WTC11 (cell line): ENCODE data around the gene AK5. TPM values are rescaled to one million over a fixed set of nuclear protein-coding genes. Genes with fewer than 3 reads are reported as not detected.

Experiments used
- ATAC-seq: fragments of 200-7000 bp; cut with Tn5 transposase; 2 replicates; pipeline ENCODE4 v1.10.0; 2021; ENCODE audit warnings: mild to moderate bottlenecking, moderate library complexity
- CTCF ChIA-PET: fragments of 300-600 bp; sonication (Branson Sonifier 250); formaldehyde crosslinking; loops from one replicate; lab custom pipeline; 2021; ENCODE audit warnings: antibody characterized with exemption; lab: Charles Lee
- POLR2A ChIA-PET: fragments of 350-600 bp; sonication (Branson Sonifier 250); formaldehyde crosslinking; loops from one replicate; lab custom pipeline; 2021; ENCODE audit warnings: antibody characterized with exemption; lab: Charles Lee
- DNase-seq: peaks from one replicate; pipeline ENCODE4 v3.0.0; 2021; ENCODE audit warnings: low spot score
- H3K27ac Mint-ChIP-seq: 2 replicates; pipeline ENCODE4 v1.8.0; 2021; ENCODE audit warnings: mixed read lengths
- H3K27me3 Mint-ChIP-seq: 2 replicates; pipeline ENCODE4 v1.8.0; 2021; ENCODE audit warnings: low read depth, mild to moderate bottlenecking, moderate library complexity, mixed read lengths
- H3K36me3 Mint-ChIP-seq: 2 replicates; pipeline ENCODE4 v1.8.0; 2021; ENCODE audit warnings: mixed read lengths
- H3K4me1 Mint-ChIP-seq: 2 replicates; pipeline ENCODE4 v1.8.0; 2022; ENCODE audit warnings: mixed read lengths
- H3K4me3 Mint-ChIP-seq: 2 replicates; pipeline ENCODE4 v1.8.0; 2021; ENCODE audit warnings: mild to moderate bottlenecking, moderate library complexity, mixed read lengths
- H3K9me3 Mint-ChIP-seq: 2 replicates; pipeline ENCODE4 v1.8.0; 2021; ENCODE audit warnings: mixed read lengths
- ETV6 ChIP-seq: sonication (generic); formaldehyde crosslinking; IDR thresholded peaks from 2 replicates; pipeline ENCODE4 v1.8.1; 2022; ENCODE audit warnings: mild to moderate bottlenecking, missing genetic modification reagents
- FOXK1 ChIP-seq: sonication (generic); formaldehyde crosslinking; IDR thresholded peaks from 2 replicates; pipeline ENCODE4 v1.8.0; 2022; ENCODE audit warnings: mild to moderate bottlenecking, moderate library complexity, missing genetic modification reagents
- GRHL2 ChIP-seq: fragments of 250-450 bp; sonication (Bioruptor Pico); IDR thresholded peaks from 2 replicates; pipeline ENCODE4 v1.8.0; 2022; ENCODE audit warnings: mild to moderate bottlenecking, moderate library complexity; ENCODE audit not compliant: insufficient replicate concordance, severe bottlenecking
- GTF2I ChIP-seq: fragments of 250-450 bp; sonication (Bioruptor Pico); conservative IDR thresholded peaks from 2 replicates; pipeline ENCODE4 v1.4.0; 2021; ENCODE audit warnings: mild to moderate bottlenecking
- HMGA2 ChIP-seq: fragments of 250-450 bp; sonication (Bioruptor Pico); IDR thresholded peaks from 2 replicates; pipeline ENCODE4 v1.4.0; 2021; ENCODE audit warnings: mild to moderate bottlenecking, moderate library complexity
- JUN ChIP-seq: sonication (generic); formaldehyde crosslinking; IDR thresholded peaks from 2 replicates; pipeline ENCODE4 v1.8.0; 2023; ENCODE audit warnings: mild to moderate bottlenecking, missing genetic modification reagents
- KAT7 ChIP-seq: sonication (generic); formaldehyde crosslinking; IDR thresholded peaks from 2 replicates; pipeline ENCODE4 v1.8.1; 2023; ENCODE audit warnings: missing genetic modification reagents, mild to moderate bottlenecking, borderline replicate concordance
- MXD4 ChIP-seq: fragments of 250-450 bp; sonication (Bioruptor Pico); IDR thresholded peaks from 2 replicates; pipeline ENCODE4 v1.8.0; 2021; ENCODE audit warnings: mild to moderate bottlenecking, moderate library complexity, borderline replicate concordance
- MYBL2 ChIP-seq: sonication (generic); formaldehyde crosslinking; IDR thresholded peaks from 2 replicates; pipeline ENCODE4 v1.8.1; 2023; ENCODE audit warnings: mild to moderate bottlenecking, moderate library complexity, missing genetic modification reagents
- NFE2L1 ChIP-seq: sonication (generic); formaldehyde crosslinking; IDR thresholded peaks from 2 replicates; pipeline ENCODE4 v1.8.1; 2023; ENCODE audit warnings: missing genetic modification reagents
- SMAD4 ChIP-seq: sonication (generic); formaldehyde crosslinking; IDR thresholded peaks from 2 replicates; pipeline ENCODE4 v1.8.0; 2022; ENCODE audit warnings: mild to moderate bottlenecking, missing genetic modification reagents
- ZBTB21 ChIP-seq: sonication (generic); formaldehyde crosslinking; IDR thresholded peaks from 2 replicates; pipeline ENCODE4 v1.8.1; 2023; ENCODE audit warnings: mild to moderate bottlenecking, missing genetic modification reagents, borderline replicate concordance
- ZNF219 ChIP-seq: sonication (generic); formaldehyde crosslinking; IDR thresholded peaks from 2 replicates; pipeline ENCODE4 v1.8.0; 2023; ENCODE audit warnings: missing genetic modification reagents, mild to moderate bottlenecking, borderline replicate concordance
- ZNF263 ChIP-seq: sonication (generic); formaldehyde crosslinking; IDR thresholded peaks from 2 replicates; pipeline ENCODE4 v1.8.1; 2022; ENCODE audit warnings: low read depth, mild to moderate bottlenecking, moderate library complexity, missing genetic modification reagents
- ZNF416 ChIP-seq: fragments of 250-450 bp; sonication (Bioruptor Pico); IDR thresholded peaks from 2 replicates; pipeline ENCODE4 v1.9.0; 2021; ENCODE audit warnings: mild to moderate bottlenecking, inconsistent platforms
- total RNA-seq: library from RNA; stranded (reverse); gene quantifications from 3 replicates; pipeline ENCODE4 v1.2.3, GENCODE V29; 2021
- TF ChIP-seq, protein P1 (sequence below): sonication (generic); formaldehyde crosslinking; conservative IDR thresholded peaks from 2 replicates; pipeline ENCODE4 v1.8.1; 2022; ENCODE audit warnings: mild to moderate bottlenecking, missing genetic modification reagents
- TF ChIP-seq, protein P2 (sequence below): sonication (generic); formaldehyde crosslinking; IDR thresholded peaks from 2 replicates; pipeline ENCODE4 v1.8.0; 2022; ENCODE audit warnings: mild to moderate bottlenecking, missing genetic modification reagents
- TF ChIP-seq, protein P3 (sequence below): sonication (generic); formaldehyde crosslinking; IDR thresholded peaks from 2 replicates; pipeline ENCODE4 v1.8.1; 2022; ENCODE audit warnings: mild to moderate bottlenecking, missing genetic modification reagents, moderate library complexity, borderline replicate concordance
- TF ChIP-seq, protein P4 (sequence below): sonication (generic); formaldehyde crosslinking; IDR thresholded peaks from 2 replicates; pipeline ENCODE4 v1.8.0; 2023; ENCODE audit warnings: missing genetic modification reagents, mild to moderate bottlenecking, borderline replicate concordance
- TF ChIP-seq, protein P5 (sequence below): fragments of 250-450 bp; sonication (Bioruptor Pico); IDR thresholded peaks from 2 replicates; pipeline ENCODE4 v1.9.0; 2021; ENCODE audit warnings: mild to moderate bottlenecking

Gene AK5
- total RNA-seq, 1 experiment from 2014 or later = 3.0 TPM

DNA sequence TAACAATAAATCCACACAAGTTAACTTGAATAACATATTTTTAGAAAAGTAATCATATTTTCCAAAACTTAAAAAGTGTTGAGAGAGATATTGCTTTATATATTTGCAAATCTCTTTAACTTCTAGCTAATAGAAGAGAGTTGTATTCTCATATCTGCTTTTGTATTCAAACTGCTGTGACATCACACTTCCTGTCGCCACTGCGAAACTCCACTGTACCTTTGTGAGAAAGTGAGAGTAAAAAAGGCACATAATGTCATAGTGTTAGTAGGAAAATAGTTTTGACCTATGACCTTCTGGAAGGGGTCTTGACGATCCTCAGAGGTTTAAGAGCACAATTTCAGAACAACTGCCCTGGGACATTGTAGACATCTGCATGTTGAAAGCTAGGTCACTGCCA, 21.6 kb downstream of the AK5 start:
- ChIA-PET CTCF (interaction anchor here (1.0 to 1.3 kb wide), 2 partner anchors 10 to 17 kb away, joined by 3 to 6 read pairs; no protein-coding TSS in a partner anchor), POLR2A (no interaction called here)
- Mint-ChIP-seq H3K36me3 (no peaks in the 10 kb centered on the region), H3K27me3 (no peaks in the 10 kb centered on the region), H3K4me1 (no peaks in the 10 kb centered on the region), H3K4me3 (no peak overlapping the region), H3K27ac (no peak overlapping the region), H3K9me3 (no peaks in the 10 kb centered on the region; the same call in 1 of the 2 replicates)
- no peak for ATAC-seq
- TF ChIP-seq GRHL2 (CRISPR knock-in tag) = no peak
- no peak for TF ChIP-seq MYBL2 (CRISPR knock-in tag)
- TF ChIP-seq, protein P1, sequence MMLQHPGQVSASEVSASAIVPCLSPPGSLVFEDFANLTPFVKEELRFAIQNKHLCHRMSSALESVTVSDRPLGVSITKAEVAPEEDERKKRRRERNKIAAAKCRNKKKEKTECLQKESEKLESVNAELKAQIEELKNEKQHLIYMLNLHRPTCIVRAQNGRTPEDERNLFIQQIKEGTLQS (CRISPR knock-in tag) = no peak
- no peak for TF ChIP-seq MXD4 (CRISPR knock-in tag)
- TF ChIP-seq ZNF416 (CRISPR knock-in tag) = no peak
- no peak for TF ChIP-seq JUN
- TF ChIP-seq, protein P2, sequence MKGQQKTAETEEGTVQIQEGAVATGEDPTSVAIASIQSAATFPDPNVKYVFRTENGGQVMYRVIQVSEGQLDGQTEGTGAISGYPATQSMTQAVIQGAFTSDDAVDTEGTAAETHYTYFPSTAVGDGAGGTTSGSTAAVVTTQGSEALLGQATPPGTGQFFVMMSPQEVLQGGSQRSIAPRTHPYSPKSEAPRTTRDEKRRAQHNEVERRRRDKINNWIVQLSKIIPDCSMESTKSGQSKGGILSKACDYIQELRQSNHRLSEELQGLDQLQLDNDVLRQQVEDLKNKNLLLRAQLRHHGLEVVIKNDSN (CRISPR knock-in tag) = no peak
- TF ChIP-seq ZBTB21 (CRISPR knock-in tag) = no peak
- no peak for TF ChIP-seq FOXK1
- TF ChIP-seq SMAD4 (CRISPR knock-in tag) = no peak
- no peak for TF ChIP-seq ZNF263
- no peak for DNase-seq

DNA sequence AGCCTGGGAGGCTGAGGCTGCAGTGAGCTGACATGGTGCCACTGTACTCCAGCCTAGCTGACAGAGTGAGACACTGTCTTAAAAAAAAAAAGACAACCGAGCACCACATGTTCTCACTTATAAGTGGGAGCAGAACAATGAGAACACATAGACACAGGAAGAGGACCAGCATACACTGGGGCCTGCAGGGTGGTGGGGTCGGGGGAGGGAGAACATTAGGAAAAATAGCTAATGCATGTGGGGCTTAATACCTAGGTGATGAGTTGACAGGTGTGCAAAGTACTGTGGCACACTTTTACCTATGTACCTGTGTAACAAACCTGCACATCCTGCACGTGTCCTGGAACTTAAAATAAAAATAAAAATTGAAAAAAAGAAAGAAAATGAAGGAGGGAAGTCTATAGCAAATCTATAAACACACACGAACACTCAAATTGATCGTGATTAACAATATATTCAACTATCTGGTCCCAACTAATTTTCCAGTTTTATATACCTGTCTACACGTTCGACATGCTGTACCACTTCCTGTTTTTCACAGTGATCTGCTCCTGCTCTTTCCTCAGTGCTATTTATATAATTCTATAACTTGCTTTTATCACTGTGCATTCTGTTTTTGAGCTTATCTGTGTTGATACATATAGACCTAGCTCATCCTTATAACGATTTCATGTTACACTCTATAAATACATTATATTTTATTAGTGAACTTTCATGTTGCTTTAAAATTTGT, 27.2 kb downstream of the AK5 start:
- Mint-ChIP-seq H3K27me3 (no peaks in the 10 kb centered on the region), H3K27ac (no peak overlapping the region), H3K4me3 (no peak overlapping the region), H3K4me1 (no peaks in the 10 kb centered on the region; the same call in 1 of the 2 replicates), H3K9me3 (no peaks in the 10 kb centered on the region; the same call in 1 of the 2 replicates), H3K36me3 (no peaks in the 10 kb centered on the region)
- ChIA-PET POLR2A (no interaction called here), CTCF (no interaction called here)
- TF ChIP-seq ZNF263 (no peak), HMGA2 (CRISPR knock-in tag) (no peak), ETV6 (CRISPR knock-in tag) (no peak), NFE2L1 (CRISPR knock-in tag) (no peak), KAT7 (no peak), ZNF219 (CRISPR knock-in tag) (no peak), GTF2I (CRISPR knock-in tag) (no peak)
- TF ChIP-seq, protein P3, sequence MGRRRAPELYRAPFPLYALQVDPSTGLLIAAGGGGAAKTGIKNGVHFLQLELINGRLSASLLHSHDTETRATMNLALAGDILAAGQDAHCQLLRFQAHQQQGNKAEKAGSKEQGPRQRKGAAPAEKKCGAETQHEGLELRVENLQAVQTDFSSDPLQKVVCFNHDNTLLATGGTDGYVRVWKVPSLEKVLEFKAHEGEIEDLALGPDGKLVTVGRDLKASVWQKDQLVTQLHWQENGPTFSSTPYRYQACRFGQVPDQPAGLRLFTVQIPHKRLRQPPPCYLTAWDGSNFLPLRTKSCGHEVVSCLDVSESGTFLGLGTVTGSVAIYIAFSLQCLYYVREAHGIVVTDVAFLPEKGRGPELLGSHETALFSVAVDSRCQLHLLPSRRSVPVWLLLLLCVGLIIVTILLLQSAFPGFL (CRISPR knock-in tag) = no peak
- TF ChIP-seq, protein P4, sequence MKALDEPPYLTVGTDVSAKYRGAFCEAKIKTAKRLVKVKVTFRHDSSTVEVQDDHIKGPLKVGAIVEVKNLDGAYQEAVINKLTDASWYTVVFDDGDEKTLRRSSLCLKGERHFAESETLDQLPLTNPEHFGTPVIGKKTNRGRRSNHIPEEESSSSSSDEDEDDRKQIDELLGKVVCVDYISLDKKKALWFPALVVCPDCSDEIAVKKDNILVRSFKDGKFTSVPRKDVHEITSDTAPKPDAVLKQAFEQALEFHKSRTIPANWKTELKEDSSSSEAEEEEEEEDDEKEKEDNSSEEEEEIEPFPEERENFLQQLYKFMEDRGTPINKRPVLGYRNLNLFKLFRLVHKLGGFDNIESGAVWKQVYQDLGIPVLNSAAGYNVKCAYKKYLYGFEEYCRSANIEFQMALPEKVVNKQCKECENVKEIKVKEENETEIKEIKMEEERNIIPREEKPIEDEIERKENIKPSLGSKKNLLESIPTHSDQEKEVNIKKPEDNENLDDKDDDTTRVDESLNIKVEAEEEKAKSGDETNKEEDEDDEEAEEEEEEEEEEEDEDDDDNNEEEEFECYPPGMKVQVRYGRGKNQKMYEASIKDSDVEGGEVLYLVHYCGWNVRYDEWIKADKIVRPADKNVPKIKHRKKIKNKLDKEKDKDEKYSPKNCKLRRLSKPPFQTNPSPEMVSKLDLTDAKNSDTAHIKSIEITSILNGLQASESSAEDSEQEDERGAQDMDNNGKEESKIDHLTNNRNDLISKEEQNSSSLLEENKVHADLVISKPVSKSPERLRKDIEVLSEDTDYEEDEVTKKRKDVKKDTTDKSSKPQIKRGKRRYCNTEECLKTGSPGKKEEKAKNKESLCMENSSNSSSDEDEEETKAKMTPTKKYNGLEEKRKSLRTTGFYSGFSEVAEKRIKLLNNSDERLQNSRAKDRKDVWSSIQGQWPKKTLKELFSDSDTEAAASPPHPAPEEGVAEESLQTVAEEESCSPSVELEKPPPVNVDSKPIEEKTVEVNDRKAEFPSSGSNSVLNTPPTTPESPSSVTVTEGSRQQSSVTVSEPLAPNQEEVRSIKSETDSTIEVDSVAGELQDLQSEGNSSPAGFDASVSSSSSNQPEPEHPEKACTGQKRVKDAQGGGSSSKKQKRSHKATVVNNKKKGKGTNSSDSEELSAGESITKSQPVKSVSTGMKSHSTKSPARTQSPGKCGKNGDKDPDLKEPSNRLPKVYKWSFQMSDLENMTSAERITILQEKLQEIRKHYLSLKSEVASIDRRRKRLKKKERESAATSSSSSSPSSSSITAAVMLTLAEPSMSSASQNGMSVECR (CRISPR knock-in tag) = no peak
- TF ChIP-seq, protein P1 (CRISPR knock-in tag) = no peak
- TF ChIP-seq, protein P5, sequence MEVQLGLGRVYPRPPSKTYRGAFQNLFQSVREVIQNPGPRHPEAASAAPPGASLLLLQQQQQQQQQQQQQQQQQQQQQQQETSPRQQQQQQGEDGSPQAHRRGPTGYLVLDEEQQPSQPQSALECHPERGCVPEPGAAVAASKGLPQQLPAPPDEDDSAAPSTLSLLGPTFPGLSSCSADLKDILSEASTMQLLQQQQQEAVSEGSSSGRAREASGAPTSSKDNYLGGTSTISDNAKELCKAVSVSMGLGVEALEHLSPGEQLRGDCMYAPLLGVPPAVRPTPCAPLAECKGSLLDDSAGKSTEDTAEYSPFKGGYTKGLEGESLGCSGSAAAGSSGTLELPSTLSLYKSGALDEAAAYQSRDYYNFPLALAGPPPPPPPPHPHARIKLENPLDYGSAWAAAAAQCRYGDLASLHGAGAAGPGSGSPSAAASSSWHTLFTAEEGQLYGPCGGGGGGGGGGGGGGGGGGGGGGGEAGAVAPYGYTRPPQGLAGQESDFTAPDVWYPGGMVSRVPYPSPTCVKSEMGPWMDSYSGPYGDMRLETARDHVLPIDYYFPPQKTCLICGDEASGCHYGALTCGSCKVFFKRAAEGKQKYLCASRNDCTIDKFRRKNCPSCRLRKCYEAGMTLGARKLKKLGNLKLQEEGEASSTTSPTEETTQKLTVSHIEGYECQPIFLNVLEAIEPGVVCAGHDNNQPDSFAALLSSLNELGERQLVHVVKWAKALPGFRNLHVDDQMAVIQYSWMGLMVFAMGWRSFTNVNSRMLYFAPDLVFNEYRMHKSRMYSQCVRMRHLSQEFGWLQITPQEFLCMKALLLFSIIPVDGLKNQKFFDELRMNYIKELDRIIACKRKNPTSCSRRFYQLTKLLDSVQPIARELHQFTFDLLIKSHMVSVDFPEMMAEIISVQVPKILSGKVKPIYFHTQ (CRISPR knock-in tag) = no peak
- ATAC-seq = no peak
- no peak for DNase-seq
